SK-N-DZ (cell line): ENCODE data around the gene WDR77.

Source experiments
- DNase-seq: peaks from one replicate; pipeline ENCODE4 v3.0.0-alpha.2; 2015; ENCODE audit warnings: low spot score

The WDR77 gene

GRCh38 chr1:111469539-111469938 lies 20.5 kb upstream of the WDR77 start:
- DNase-seq = no peak

- no peak for DNase-seq
Observed at GRCh38 chr1:111468717-111469100, 19.7 kb upstream of the WDR77 start.

- no peak for DNase-seq
Observed at GRCh38 chr1:111467865-111468716, 19.0 kb upstream of the WDR77 start.

GRCh38 chr1:111466480-111466879 lies 17.4 kb upstream of the WDR77 start:
- DNase-seq = no peak

- no peak for DNase-seq
Observed at GRCh38 chr1:111465754-111466153, 16.7 kb upstream of the WDR77 start.

GRCh38 chr1:111463029-111463683 lies 14.1 kb upstream of the WDR77 start:
- no peak for DNase-seq

- no peak for DNase-seq
Observed at GRCh38 chr1:111462370-111463028, 13.4 kb upstream of the WDR77 start.

- no peak for DNase-seq
Observed at GRCh38 chr1:111461765-111462164, 12.7 kb upstream of the WDR77 start.

- DNase-seq = no peak
Observed at GRCh38 chr1:111455642-111456031, 6.6 kb upstream of the WDR77 start.

GRCh38 chr1:111454859-111455641 lies 6.0 kb upstream of the WDR77 start:
- DNase-seq = no peak

GRCh38 chr1:111453706-111454105 lies 4.7 kb upstream of the WDR77 start:
- DNase-seq = no peak

GRCh38 chr1:111452581-111452980 lies 3.5 kb upstream of the WDR77 start:
- DNase-seq = no peak

- no peak for DNase-seq
Observed at GRCh38 chr1:111450185-111450584, 1.1 kb upstream of the WDR77 start.

GRCh38 chr1:111449703-111450017 lies 604 bp upstream of the WDR77 start:
- DNase-seq = no peak

- DNase-seq = peak; percentile 17
Observed at GRCh38 chr1:111448482-111448917, 556 bp downstream of the WDR77 start.

- DNase-seq = no peak
Observed at GRCh38 chr1:111446967-111447892, 1.8 kb downstream of the WDR77 start.

GRCh38 chr1:111446546-111446945 lies 2.5 kb downstream of the WDR77 start:
- DNase-seq = no peak

GRCh38 chr1:111444031-111444430 lies 5.0 kb downstream of the WDR77 start:
- DNase-seq = no peak

GRCh38 chr1:111442457-111442856 lies 6.6 kb downstream of the WDR77 start:
- no peak for DNase-seq

- DNase-seq = peak; percentile 13
Observed at GRCh38 chr1:111441573-111442192, 7.4 kb downstream of the WDR77 start.
